Measurements from ENCODE around the gene FRMD4A.
"Not testable (repeated sequence)": the region's sequence is repeated elsewhere in the genome, so short reads cannot be mapped to it uniquely, and the experiment has no call there.

Gene FRMD4A

GRCh38 chr10:14172336-14172950, 158.3 kb downstream of the FRMD4A start:
- H3K4me3 ChIP-seq (ENCODE audit: low read length), result no peak overlapping the region
- DNase-seq (ENCODE audit: low read depth, low spot score), result no peak

- H3K4me3 ChIP-seq (ENCODE audit: low read length), result no peak overlapping the region
- DNase-seq (ENCODE audit: low read depth, low spot score), result no peak
Observed at GRCh38 chr10:14171336-14171735, 159.4 kb downstream of the FRMD4A start.

GRCh38 chr10:14163377-14164086, 167.2 kb downstream of the FRMD4A start:
- no peak overlapping the region for H3K4me3 ChIP-seq (ENCODE audit: low read length)
- DNase-seq (ENCODE audit: low read depth, low spot score), result no peak

GRCh38 chr10:14162629-14163344, 167.9 kb downstream of the FRMD4A start:
- H3K4me3 ChIP-seq (ENCODE audit: low read length), result no peak overlapping the region
- DNase-seq (ENCODE audit: low read depth, low spot score), result no peak

- DNase-seq (ENCODE audit: low read depth, low spot score), result no peak
- no peak overlapping the region for H3K4me3 ChIP-seq (ENCODE audit: low read length)
Observed at GRCh38 chr10:14162061-14162460, 168.7 kb downstream of the FRMD4A start.

DNA sequence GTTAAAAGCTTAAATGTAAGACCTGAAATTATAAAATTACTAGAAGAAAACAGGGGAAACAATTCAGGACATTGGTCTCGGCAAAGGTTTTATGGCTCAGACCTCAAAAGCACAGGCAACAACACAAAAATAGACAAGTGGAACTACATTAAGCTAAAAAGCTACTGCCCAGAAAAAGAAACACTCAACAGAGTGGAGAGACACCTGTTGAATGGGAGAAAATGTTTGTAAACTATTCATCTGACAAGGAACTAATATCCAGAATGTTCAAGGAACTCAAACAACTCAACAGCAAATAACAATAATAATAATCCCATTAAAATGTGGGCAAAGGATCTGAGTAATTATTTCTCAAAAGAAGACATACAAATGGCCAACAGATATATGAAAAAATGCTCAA, 170.4 kb downstream of the FRMD4A start:
- no peak for DNase-seq (ENCODE audit: low read depth, low spot score)
- H3K4me3 ChIP-seq (ENCODE audit: low read length), result no peak overlapping the region

GRCh38 chr10:14158575-14158974, 172.1 kb downstream of the FRMD4A start:
- DNase-seq (ENCODE audit: low read depth, low spot score), result no peak
- H3K4me3 ChIP-seq (ENCODE audit: low read length), result no peak overlapping the region

GRCh38 chr10:14156104-14156503, 174.6 kb downstream of the FRMD4A start:
- DNase-seq (ENCODE audit: low read depth, low spot score), result no peak
- no peak overlapping the region for H3K4me3 ChIP-seq (ENCODE audit: low read length)

- H3K4me3 ChIP-seq (ENCODE audit: low read length), result no peak overlapping the region
- DNase-seq (ENCODE audit: low read depth, low spot score), result no peak
Observed at GRCh38 chr10:14153570-14154055, 177.1 kb downstream of the FRMD4A start.

- no peak for DNase-seq (ENCODE audit: low read depth, low spot score)
- H3K4me3 ChIP-seq (ENCODE audit: low read length), result no peak overlapping the region
Observed at GRCh38 chr10:14151571-14151970, 179.2 kb downstream of the FRMD4A start.

DNA sequence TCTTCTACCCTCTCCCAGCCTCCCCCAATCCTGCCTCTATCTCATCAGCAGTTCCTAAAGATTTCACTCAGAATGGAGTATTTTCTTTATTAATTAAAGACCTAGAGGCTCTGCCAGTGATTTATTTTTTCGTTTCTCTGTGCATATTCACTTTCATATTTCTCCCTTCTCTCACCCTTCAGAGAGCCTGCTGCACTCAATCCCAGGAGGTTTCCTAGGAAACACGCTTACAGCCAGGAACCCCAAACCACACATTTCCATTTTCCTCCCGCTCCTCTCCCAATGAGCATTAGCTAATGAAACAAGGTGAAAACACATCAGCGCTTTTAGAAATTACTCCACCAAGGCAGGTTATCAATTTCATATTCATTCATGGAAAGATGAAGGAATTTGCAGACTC, 180.2 kb downstream of the FRMD4A start:
- no peak overlapping the region for H3K4me3 ChIP-seq (ENCODE audit: low read length)
- DNase-seq (ENCODE audit: low read depth, low spot score), result no peak

DNA sequence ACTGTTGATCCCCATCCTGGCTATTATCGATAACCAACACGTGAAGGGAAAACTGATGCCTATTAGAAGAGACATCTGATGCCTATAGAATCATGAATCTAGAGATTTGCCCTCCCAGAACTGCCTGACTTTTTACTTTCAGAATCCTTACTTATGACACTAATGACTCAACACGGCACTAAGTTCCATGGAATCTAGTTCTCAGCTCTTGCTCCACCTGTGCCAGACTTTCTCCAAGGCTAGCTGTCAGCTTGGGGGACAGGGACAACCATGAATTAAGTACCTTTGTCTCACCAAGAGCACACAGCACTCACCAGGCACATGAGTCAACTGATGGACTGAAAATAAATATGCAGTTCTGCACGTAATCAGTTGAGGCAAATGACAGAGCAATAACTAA, 184.2 kb downstream of the FRMD4A start:
- H3K4me3 ChIP-seq (ENCODE audit: low read length), result no peak overlapping the region
- DNase-seq (ENCODE audit: low read depth, low spot score), result no peak

GRCh38 chr10:14146025-14146424, 184.7 kb downstream of the FRMD4A start:
- no peak for DNase-seq (ENCODE audit: low read depth, low spot score)
- H3K4me3 ChIP-seq (ENCODE audit: low read length), result no peak overlapping the region

- H3K4me3 ChIP-seq (ENCODE audit: low read length), result no peak overlapping the region
- no peak for DNase-seq (ENCODE audit: low read depth, low spot score)
Observed at GRCh38 chr10:14144451-14144850, 186.3 kb downstream of the FRMD4A start.

GRCh38 chr10:14142606-14143250, 188.0 kb downstream of the FRMD4A start:
- no peak overlapping the region for H3K4me3 ChIP-seq (ENCODE audit: low read length)
- DNase-seq (ENCODE audit: low read depth, low spot score), result no peak

DNA sequence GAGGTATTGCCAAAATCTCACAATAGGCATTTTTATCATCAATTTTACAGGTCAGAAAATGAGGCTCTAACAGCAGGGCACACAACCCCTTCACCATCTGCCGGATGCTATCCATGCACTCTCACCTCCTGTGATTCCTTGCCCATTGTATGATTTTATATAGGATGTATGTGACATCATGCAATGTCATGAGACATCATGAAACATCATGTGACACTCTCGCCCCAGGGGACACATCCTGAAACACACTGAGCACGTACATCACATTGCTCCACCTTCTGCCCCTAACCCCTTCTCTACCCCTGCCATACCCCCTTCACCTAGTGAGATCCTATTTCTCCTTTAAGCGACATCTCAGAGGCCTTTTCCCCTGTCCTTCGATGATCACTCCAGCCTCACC, 189.4 kb downstream of the FRMD4A start:
- H3K4me3 ChIP-seq (ENCODE audit: low read length), result no peak overlapping the region
- no peak for DNase-seq (ENCODE audit: low read depth, low spot score)

DNA sequence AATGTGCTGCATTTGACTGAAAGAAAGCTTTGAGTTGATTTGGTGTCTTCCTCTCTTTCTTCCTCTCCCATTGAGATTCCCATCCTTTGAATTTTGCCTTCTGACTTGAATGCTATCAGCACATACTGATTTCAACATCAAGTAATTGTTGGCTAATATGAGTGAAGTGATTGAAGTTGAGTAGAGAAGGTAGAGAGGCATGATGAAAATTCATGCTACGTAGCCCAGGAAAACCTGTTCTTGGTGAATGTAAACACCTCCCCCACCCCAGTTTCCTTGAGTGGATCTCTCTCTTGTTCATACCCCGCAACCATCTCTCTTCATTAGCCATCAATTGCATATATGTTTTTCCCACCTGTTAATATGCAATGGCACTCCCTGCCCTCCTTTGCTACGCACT, 193.3 kb downstream of the FRMD4A start:
- DNase-seq (ENCODE audit: low read depth, low spot score), result no peak
- H3K4me3 ChIP-seq (ENCODE audit: low read length), result no peak overlapping the region

GRCh38 chr10:14135196-14135595, 195.5 kb downstream of the FRMD4A start:
- not testable (repeated sequence) for DNase-seq (ENCODE audit: low read depth, low spot score); H3K4me3 ChIP-seq (ENCODE audit: low read length)

DNA sequence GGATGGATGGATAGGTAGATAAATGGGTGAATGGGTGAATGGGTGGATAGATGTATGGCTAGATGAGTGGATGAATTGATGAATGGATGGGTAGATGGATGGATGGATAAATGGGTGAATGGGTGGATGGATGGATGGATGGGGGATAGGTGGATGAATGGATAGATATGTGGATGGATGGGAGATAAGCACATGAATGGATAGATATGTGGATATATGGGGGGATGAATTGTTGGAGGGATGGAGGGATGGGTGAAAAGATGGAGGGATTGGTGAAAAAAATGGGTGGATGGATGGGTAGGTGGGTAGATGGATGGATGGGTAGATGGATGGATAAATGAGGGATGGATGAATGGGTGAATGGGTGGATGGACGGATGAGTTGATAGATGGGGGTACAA, 196.4 kb downstream of the FRMD4A start:
- H3K4me3 ChIP-seq (ENCODE audit: low read length), result no peak overlapping the region
- DNase-seq (ENCODE audit: low read depth, low spot score), result no peak
